ENCODE results near the gene FAM13A.

The FAM13A gene

GRCh38 chr4:88737307-88737941 is 319.6 kb downstream of the FAM13A start:
- DNase-seq = no peak

- no peak for DNase-seq
Measured at GRCh38 chr4:88736264-88736663, 320.7 kb downstream of the FAM13A start.

GRCh38 chr4:88735564-88735963 is 321.4 kb downstream of the FAM13A start:
- no peak for DNase-seq

- DNase-seq = no peak
Measured at GRCh38 chr4:88734403-88734949, 322.5 kb downstream of the FAM13A start.

GRCh38 chr4:88732714-88733368 is 324.1 kb downstream of the FAM13A start:
- DNase-seq = no peak

GRCh38 chr4:88731381-88731780 is 325.6 kb downstream of the FAM13A start:
- DNase-seq = no peak

- DNase-seq = no peak
Measured at GRCh38 chr4:88730811-88731210, 326.2 kb downstream of the FAM13A start.

- DNase-seq = no peak
Measured at GRCh38 chr4:88729146-88729760, 327.7 kb downstream of the FAM13A start.

- no peak for DNase-seq
Measured at GRCh38 chr4:88728146-88728545, 328.8 kb downstream of the FAM13A start.

GRCh38 chr4:88725986-88726385 is 331.0 kb downstream of the FAM13A start:
- DNase-seq = no peak

- no peak for DNase-seq
Measured at GRCh38 chr4:88725143-88725542, 331.8 kb downstream of the FAM13A start.

GRCh38 chr4:88724406-88724805 is 332.6 kb downstream of the FAM13A start:
- DNase-seq = no peak

GRCh38 chr4:88722828-88723227 is 334.2 kb downstream of the FAM13A start:
- no peak for DNase-seq

GRCh38 chr4:88722276-88722780 is 334.7 kb downstream of the FAM13A start:
- no peak for DNase-seq

- DNase-seq = no peak
Measured at GRCh38 chr4:88720451-88721428, 336.2 kb downstream of the FAM13A start.

GRCh38 chr4:88719381-88719780 is 337.6 kb downstream of the FAM13A start:
- no peak for DNase-seq

- no peak for DNase-seq
Measured at GRCh38 chr4:88718098-88718497, 338.9 kb downstream of the FAM13A start.

GRCh38 chr4:88713782-88714181 is 343.2 kb downstream of the FAM13A start:
- no peak for DNase-seq

GRCh38 chr4:88709989-88710388 is 347.0 kb downstream of the FAM13A start:
- no peak for DNase-seq

- DNase-seq = no peak
Measured at GRCh38 chr4:88706574-88706973, 350.4 kb downstream of the FAM13A start.

- DNase-seq = no peak
Measured at GRCh38 chr4:88705805-88706492, 351.0 kb downstream of the FAM13A start.

- DNase-seq = no peak
Measured at GRCh38 chr4:88705223-88705622, 351.8 kb downstream of the FAM13A start.
